Raji (cell line): ENCODE data around the gene CACNA1B.

Experiments used
- POLR2A ChIP-seq: IDR thresholded peaks from 2 replicates; pipeline ENCODE4 v1.6.1; 2011; ENCODE audit warnings: low read depth, low read length, control low read depth; ENCODE audit not compliant: insufficient read depth

Gene CACNA1B

DNA sequence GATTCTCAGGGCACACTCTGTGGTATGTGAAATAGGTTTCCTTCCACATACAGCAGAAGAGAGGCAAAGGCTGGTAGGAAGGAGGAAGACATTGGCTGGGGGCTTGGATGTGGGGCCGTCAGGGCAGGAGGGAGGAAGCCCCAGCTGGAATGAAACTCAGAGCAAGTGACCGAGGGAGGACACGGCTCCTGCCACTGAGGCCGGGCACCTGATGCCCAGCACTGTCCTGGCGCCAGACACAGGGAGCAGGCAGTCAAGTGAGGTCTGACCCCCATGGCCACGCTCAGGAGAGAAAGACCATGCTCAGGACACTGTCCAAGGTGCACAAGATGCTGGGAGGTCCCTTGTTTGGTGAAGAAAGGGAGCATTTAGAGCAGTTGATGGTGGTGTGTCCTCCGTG lies 245.5 kb downstream of the CACNA1B start:
- no peak for TF ChIP-seq POLR2A
